ENCODE data around the gene SLC2A4. TPM values are rescaled to one million over a fixed set of nuclear protein-coding genes. Genes with fewer than 3 reads are reported as not detected.

Gene SLC2A4
- total RNA-seq, 1 donor from 2014 or later: not detected

Other genes starting within 250 kb of the SLC2A4 start
- gene SLC16A13, start 245.7 kb upstream of the SLC2A4 start, total RNA-seq: 0.86 and 3.2 TPM in 2 replicates
- not detected in 2 replicates for gene SLC16A11, start 237.6 kb upstream of the SLC2A4 start, total RNA-seq
- gene CLEC10A, start 201.5 kb upstream of the SLC2A4 start, total RNA-seq: not detected in 2 replicates
- not detected in 2 replicates for gene ASGR2, start 166.9 kb upstream of the SLC2A4 start, total RNA-seq
- 3.5 TPM in 1 of 2 replicates, not detected in the other for gene ASGR1, start 102.3 kb upstream of the SLC2A4 start, total RNA-seq
- 13.3 and 14.0 TPM in 2 replicates for gene DLG4, start 61.9 kb upstream of the SLC2A4 start, total RNA-seq
- gene ACADVL, start 61.8 kb upstream of the SLC2A4 start, total RNA-seq: 227 and 236 TPM in 2 replicates
- gene DVL2, start 47.2 kb upstream of the SLC2A4 start, total RNA-seq: 57.9 and 59.5 TPM in 2 replicates
- 31.1 and 86.7 TPM in 2 replicates for gene PHF23, start 42.3 kb upstream of the SLC2A4 start, total RNA-seq
- gene GABARAP, start 39.3 kb upstream of the SLC2A4 start, total RNA-seq: 153 and 283 TPM in 2 replicates
- gene CTDNEP1, start 30.0 kb upstream of the SLC2A4 start, total RNA-seq: 45.3 and 48.7 TPM in 2 replicates
- gene ELP5, start 29.5 kb upstream of the SLC2A4 start, total RNA-seq: 38.6 and 43.2 TPM in 2 replicates
- 60.3 and 62.3 TPM in 2 replicates for gene CLDN7, start 19.2 kb upstream of the SLC2A4 start, total RNA-seq
- gene YBX2, start 12.9 kb downstream of the SLC2A4 start, total RNA-seq: not detected in 2 replicates
- gene EIF5A, start 25.9 kb downstream of the SLC2A4 start, total RNA-seq: 986 and 1,002 TPM in 2 replicates
- 68.2 and 94.6 TPM in 2 replicates for gene GPS2, start 33.6 kb downstream of the SLC2A4 start, total RNA-seq
- gene NEURL4, start 47.6 kb downstream of the SLC2A4 start, total RNA-seq: 9.2 and 11.7 TPM in 2 replicates
- gene ACAP1, start 54.8 kb downstream of the SLC2A4 start, total RNA-seq: 0.71 and 2.3 TPM in 2 replicates
- gene KCTD11, start 70.4 kb downstream of the SLC2A4 start, total RNA-seq: 15.6 and 17.5 TPM in 2 replicates
- not detected in 2 replicates for gene TMEM95, start 73.4 kb downstream of the SLC2A4 start, total RNA-seq
- gene TNK1, start 99.4 kb downstream of the SLC2A4 start, total RNA-seq: 0.18 and 0.29 TPM in 2 replicates
- 60.4 and 85.3 TPM in 2 replicates for gene PLSCR3, start 112.8 kb downstream of the SLC2A4 start, total RNA-seq
- gene TMEM256, start 122.4 kb downstream of the SLC2A4 start, total RNA-seq: 160 and 240 TPM in 2 replicates
- 18.3 and 20.2 TPM in 2 replicates for gene NLGN2, start 126.1 kb downstream of the SLC2A4 start, total RNA-seq
- gene SPEM1, start 138.6 kb downstream of the SLC2A4 start, total RNA-seq: not detected in 2 replicates
- gene SPEM2, start 143.9 kb downstream of the SLC2A4 start, total RNA-seq: not detected in 2 replicates
- gene SPEM3, start 147.1 kb downstream of the SLC2A4 start, total RNA-seq: not detected in 2 replicates
- 1.7 and 3.4 TPM in 2 replicates for gene TMEM102, start 153.7 kb downstream of the SLC2A4 start, total RNA-seq
- gene FGF11, start 157.8 kb downstream of the SLC2A4 start, total RNA-seq: 0.29 and 1.1 TPM in 2 replicates
- 3.5 and 7.1 TPM in 2 replicates for gene CHRNB1, start 163.3 kb downstream of the SLC2A4 start, total RNA-seq
- gene ZBTB4, start 197.9 kb downstream of the SLC2A4 start, total RNA-seq: 23.2 and 24.2 TPM in 2 replicates
- not detected in 2 replicates for gene SLC35G6, start 199.7 kb downstream of the SLC2A4 start, total RNA-seq
- gene POLR2A, start 202.6 kb downstream of the SLC2A4 start, total RNA-seq: 44.7 and 56.2 TPM in 2 replicates